Measurements from ENCODE around the gene TBC1D24.
"Not testable (repeated sequence)": the region's sequence is repeated elsewhere in the genome, so short reads cannot be mapped to it uniquely, and the experiment has no call there.

TBC1D24 gene

DNA sequence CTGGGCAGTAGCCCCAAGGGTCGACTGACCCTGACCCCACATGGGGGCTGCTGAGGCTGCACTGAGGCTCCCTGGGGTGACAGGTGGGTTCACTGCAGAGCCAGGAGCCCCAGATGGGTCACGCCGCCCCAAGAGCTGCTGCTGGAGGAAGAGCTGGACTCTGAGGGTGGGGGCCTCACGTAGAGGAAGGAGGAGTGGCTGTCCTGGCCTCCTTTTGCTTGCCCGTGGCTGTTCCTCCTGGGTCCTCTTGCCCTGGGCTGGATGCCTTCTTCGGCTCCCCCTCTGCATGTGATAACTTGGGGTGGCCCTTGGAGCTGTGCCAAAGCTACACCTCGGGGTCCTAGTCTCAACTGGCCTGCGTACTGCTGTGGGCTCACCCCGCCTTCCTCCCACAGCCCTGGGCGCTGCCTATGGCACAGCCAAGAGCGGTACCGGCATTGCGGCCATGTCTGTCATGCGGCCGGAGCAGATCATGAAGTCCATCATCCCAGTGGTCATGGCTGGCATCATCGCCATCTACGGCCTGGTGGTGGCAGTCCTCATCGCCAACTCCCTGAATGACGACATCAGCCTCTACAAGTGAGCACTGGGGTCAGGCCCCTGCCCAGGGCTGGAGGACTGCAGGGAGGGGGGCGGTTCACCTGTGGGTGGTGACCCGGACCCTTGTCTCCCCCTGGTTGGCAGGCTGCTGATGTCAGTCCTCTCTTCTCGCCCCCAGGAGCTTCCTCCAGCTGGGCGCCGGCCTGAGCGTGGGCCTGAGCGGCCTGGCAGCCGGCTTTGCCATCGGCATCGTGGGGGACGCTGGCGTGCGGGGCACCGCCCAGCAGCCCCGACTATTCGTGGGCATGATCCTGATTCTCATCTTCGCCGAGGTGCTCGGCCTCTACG is 44.1 kb downstream of the TBC1D24 start:
- DNase-seq = no peak

DNA sequence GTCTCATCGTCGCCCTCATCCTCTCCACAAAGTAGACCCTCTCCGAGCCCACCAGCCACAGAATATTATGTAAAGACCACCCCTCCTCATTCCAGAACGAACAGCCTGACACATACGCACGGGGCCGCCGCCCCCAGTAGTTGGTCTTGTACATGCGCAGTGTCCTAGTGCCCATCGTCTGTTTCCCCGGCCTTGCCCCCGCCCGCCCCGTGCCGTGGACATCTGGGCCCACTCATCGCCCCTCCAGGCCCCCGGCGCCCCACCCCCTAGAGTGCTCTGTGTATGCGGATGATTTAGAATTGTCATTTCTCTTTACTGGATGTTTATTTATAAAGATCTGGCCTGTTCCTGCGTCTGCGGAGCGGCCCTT is 44.8 kb downstream of the TBC1D24 start:
- no peak for DNase-seq

DNA sequence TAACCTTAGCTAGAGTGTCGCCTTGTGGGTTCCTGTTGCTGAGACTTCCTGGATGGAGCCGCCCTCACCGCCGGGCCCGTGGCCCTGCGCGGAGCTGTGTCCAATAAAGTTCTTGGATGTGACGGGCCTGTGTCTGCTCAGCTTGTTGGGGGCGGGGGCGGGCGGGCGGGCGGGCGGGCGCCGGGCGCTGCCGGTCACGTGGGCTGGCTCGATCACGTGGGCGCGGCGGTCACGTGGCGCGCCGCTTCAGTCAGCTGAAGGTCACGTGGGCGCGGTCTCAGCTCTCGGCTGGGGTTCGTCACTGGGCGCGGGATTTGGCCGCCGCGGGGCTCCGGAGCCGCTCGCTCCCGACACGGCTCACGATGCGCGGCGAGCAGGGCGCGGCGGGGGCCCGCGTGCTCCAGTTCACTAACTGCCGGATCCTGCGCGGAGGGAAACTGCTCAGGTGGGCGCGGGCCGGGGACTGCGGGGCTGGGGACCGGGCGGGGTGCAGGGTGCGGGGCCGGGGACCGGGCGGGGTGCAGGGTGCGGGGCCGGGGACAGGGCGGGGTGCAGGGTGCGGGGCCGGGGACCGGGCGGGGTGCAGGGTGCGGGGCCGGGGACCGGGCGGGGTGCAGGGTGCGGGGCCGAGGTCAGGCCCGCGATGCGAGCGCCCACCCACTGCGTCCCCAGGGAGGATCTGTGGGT is 45.3 kb downstream of the TBC1D24 start, which contains the start of gene AMDHD2:
Gene AMDHD2 (plus strand): TSS at position 275 of the 687 bp plus-strand sequence. CDS start 88 bp downstream, at position 363.
- peak; percentile 86 to 90 for DNase-seq

DNA sequence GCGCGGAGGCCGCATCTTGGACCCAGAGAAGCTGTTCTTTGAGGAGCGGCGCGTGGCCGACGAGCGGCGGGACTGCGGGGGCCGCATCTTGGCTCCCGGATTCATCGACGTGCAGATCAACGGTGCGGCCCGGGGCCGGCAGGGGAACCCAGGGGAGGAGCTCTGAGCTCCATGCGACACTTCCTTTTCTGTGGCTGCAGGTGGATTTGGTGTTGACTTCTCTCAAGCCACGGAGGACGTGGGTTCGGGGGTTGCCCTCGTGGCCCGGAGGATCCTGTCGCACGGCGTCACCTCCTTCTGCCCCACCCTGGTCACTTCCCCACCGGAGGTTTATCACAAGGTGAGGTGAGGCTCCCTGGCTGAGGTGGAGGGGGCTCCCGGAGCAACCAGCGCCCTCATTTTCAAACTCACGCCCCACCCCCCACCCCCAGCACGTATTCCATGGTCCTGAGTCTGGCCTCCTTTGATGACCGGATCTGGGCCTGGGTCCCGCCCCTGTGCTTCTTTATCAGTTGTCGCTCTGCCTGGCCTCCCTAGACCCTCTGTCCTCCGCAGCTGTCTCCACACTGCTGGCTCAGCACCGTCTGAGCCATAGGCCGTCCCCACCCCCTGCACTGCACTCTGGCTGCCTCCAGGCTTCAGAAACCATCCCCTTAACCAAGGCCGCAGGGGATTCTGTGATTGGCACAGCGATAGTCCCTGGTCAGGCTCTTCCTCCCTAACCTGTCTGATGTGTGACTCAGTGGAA is 46.0 kb downstream of the TBC1D24 start:
- DNase-seq = peak; percentile 40 to 53

DNA sequence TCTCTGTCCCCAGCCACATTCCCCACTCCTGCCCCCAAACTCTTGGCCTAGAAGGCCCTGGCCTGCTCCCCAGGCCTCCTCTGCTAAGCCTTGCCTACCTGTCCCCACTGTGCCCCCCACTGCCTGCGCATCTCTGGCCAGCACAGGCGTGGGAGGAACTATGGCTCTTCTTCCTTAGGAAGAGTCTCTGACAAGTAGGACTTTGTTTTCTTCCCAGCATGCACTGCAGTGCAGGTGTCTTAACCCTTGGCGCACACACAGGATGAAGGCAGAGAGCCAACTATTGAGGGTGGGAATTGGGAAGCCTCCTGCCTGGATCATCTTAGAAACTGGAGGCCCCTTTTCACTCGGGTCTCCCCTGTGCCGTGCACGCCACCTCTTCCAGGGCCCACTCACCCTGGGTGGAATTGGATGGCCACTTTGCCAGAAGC is 48.9 kb downstream of the TBC1D24 start:
- DNase-seq = no peak

DNA sequence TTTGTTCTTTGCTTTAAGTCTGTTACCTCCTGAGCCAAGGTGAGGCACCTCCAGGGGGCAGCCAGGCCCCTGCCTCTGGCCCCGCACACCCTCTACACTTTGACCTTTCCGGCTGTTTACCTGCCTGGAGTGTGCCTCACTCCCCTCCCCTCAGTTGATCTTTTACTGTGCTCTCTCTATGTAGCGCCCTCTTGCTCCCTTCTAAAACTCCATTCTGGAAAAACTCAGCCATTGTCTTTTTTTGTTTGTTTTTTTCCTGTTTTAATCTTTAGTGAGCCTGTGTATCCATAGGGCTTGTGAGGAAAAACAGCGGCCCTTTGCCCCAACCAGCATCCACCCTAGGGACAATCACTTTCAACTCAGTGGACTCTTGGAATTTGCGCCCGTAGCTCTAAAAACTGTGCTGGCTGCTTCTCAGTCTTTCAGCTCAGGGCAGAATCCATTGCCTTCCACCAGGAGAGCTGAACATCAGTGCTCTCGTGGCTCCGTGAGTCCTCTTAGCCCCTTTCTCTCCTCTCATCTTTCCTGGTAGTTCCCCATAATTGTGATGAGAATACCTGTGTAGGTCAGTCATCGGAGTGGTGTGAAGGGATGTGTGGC is 49.5 kb downstream of the TBC1D24 start:
- DNase-seq = no peak

DNA sequence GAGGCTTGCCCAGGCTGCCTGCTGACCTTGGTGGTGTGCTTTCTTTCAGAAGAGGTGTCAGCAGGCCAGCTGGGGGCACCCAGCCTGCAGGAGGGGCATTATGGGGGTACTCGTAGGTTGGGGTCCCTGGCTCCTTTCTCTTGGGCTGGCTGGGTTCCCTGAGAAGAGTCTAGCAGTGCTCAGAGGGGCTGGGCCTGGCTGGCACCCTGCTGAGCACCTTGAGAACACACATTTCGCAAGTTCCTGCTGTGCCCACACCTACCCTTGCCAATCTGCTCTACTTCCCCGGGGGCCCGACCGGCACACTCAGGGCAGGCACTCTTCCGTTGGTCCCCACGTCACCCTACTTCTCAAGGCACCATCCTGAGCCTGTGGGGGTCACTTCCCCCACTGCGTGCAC is 51.2 kb downstream of the TBC1D24 start:
- DNase-seq = no peak

DNA sequence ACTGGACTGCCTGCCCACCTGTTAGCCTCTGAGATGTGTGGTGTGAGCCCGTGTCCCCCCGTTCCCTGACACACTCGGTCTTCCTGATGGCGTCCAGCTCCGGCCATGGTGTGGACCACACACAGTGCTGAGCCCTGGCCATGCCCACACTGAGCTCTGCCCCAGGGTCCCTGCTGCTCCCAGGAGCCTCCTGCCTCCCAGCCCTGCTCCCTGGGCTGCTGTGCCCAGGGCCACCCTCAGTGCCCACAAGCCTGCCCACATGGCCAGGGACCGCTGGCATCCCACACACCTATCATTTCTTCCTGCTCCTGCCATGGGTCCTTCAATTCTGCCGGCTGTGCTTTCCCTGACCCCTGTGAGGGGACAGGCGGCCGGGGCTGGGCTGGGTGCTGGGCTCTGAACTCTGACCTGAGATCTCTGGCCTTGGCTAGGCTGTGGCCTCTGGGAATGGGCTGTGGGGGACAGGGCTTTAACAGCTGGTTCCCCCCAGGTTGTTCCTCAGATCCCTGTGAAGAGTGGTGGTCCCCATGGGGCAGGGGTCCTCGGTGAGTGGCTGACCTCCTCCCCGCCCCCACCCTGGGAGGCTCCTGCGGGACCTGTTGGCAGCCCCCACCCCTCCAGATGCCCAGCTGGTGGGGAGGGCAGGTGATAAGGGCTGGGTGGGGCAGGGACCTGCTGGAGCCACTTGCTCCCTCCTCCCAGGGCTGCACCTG is 52.3 kb downstream of the TBC1D24 start:
- no peak for DNase-seq

DNA sequence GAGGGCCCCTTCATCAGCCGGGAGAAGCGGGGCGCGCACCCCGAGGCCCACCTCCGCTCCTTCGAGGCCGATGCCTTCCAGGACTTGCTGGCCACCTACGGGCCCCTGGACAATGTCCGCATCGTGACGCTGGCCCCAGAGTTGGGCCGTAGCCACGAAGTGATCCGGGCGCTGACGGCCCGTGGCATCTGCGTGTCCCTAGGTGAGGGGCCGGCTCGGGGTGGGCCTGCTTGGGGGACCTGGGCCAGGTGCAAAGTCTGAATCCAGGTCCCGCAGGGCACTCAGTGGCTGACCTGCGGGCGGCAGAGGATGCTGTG is 52.8 kb downstream of the TBC1D24 start:
- DNase-seq = no peak

DNA sequence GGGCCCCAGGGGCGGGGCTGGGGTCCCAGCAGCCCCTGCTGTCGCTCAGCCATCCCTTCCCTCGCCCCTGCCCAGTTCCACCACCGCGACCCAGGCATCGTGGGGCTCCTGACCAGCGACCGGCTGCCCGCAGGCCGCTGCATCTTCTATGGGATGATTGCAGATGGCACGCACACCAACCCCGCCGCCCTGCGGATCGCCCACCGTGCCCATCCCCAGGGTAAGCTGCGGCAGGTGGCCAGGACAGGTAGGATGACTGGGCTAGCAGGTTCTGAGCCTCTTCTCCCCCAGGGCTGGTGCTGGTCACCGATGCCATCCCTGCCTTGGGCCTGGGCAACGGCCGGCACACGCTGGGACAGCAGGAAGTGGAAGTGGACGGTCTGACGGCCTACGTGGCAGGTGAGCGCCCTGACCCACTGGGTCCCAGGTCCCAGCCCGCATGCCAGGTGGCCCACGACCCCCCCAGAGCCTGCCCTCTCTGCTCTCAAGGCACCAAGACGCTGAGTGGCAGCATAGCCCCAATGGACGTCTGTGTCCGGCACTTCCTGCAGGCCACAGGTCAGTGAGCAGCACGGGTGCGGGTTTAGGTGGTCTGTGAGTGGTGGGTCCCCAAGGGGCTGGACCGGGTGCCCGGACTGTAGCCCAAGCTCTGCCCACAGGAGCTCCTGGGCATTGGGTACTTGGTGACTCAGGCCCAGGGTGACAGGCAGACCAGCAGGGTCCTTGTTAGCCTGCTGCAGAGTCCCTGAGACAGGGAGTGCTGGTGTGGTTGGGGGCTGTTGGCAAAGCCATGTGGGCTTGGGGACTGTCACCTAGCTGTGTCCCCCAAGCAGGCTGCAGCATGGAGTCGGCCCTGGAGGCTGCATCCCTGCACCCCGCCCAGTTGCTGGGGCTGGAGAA is 53.5 kb downstream of the TBC1D24 start:
- no peak for DNase-seq

DNA sequence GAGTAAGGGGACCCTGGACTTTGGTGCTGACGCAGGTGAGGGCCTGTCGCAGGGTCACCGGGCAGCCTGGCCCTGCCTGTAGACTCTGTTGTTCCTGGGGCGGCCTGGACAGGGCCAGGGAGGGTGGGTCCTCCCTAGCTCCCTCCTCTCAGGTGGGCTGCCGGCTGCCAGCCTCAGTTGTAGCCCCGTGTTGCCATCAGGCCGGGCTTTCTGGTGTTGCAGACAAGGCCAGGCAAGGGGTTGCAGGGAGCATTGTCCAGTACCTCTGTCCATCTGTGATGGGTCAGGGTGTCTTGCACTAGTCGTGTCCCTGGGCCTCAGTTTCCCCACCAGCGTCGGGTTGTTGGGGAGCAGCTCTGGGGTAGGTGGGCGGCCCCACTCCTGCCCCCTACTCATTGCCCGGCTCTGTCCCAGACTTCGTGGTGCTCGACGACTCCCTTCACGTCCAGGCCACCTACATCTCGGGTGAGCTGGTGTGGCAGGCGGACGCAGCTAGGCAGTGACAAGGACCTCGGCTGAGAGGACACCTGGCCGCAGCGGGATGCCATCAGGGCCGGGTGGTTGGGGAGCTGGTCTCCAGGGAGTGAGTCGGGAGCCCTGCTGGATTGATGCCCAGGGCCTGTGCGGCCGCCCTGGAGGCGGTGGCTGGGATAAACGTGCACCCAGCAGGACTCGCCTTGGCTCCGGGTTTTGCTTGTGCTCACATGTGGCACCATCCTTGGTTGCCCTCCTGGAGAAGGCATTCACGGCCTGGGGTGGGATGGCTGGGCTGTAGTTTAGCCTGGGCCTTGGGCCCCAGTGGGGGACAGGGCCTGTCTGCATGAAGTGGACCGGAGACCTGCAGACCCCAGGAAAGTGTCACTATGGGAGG is 54.4 kb downstream of the TBC1D24 start:
- no peak for DNase-seq

DNA sequence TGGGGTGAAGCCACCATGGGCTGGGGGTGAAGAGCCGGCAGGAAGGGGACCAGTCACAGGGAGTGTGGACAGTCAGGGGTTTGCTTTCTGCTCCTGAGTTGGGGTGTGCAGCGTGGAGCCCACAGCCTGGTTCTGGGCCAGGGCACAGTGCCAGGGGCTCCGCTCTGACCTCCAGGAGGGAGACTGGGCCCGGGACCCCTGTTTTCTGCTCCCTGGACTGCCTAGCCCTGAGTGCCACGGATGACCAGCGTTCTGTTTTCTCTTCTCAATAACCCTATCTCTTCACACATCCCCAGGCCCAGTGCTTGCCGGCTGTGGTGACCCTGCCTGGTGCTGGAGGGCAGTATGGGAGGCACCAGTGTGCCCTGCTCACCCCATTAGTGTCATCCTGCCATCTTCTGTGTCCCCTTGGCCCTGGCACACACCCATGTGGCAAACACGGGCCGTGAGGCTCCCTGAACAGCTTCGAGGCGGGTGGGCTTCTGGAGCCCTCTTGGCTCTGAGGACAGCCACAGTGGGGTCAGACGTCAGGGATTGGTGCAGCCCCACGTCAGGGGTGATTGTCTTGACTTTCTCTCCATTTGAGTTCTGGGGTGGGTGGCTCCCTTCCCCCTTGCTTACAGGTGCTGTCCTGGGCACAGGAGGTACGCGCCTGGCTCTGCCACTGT is 55.2 kb downstream of the TBC1D24 start:
- no peak for DNase-seq

DNA sequence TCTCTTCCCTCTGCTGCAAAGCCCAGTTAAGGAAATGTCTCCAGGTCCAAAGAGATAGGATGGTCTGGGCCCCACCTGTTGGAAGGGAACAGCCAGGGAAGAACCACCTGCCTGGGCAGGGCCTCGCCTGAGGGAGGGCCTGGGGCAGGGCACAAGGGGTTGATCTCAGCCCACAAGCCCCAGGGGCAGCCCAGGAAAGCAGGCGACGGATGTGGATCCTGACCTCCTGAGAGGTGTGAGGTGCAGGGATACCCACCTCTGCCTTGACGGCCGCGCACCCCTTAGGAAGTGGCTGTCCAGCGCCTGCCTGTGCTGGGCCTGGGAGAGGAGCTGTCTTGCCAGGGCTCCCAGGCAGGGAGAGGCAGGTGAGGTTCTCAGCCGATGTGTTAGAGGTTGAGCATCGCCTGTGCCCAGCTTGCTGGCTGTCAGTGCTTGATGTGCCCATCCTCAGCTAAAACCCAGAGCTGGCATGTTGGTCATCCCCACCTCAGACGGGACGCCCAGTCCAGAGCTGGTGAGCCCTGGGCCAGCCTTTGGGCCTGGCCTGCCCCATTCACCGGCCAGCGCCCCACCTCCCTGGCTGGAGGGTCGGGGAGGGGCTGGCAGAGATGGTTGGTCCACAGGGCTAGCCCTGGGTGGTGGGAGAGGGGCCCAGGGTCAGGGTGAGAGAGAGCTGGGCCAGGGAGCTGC is 55.8 kb downstream of the TBC1D24 start:
- DNase-seq = no peak

DNA sequence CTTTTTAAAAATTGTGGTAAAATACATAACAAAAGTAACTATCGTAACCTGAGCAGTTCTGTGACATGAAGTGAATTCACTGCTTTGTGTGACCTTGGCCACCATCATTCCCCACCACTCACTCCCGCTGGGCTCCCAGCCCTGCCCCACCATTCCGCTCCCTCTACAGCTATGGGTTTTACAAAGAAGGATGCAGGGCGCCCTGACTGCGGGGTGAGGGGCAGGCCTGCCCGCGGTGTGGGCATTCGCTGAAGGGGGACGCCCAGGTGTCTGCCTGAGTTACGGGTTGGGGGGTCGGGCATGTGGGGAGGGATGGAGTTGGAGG is 56.4 kb downstream of the TBC1D24 start, which contains the start of gene CEMP1:
Gene CEMP1 (minus strand): TSS at position 38 of the 325 bp plus-strand sequence. CDS start 335 bp downstream, outside the sequence.
- DNase-seq = no peak

DNA sequence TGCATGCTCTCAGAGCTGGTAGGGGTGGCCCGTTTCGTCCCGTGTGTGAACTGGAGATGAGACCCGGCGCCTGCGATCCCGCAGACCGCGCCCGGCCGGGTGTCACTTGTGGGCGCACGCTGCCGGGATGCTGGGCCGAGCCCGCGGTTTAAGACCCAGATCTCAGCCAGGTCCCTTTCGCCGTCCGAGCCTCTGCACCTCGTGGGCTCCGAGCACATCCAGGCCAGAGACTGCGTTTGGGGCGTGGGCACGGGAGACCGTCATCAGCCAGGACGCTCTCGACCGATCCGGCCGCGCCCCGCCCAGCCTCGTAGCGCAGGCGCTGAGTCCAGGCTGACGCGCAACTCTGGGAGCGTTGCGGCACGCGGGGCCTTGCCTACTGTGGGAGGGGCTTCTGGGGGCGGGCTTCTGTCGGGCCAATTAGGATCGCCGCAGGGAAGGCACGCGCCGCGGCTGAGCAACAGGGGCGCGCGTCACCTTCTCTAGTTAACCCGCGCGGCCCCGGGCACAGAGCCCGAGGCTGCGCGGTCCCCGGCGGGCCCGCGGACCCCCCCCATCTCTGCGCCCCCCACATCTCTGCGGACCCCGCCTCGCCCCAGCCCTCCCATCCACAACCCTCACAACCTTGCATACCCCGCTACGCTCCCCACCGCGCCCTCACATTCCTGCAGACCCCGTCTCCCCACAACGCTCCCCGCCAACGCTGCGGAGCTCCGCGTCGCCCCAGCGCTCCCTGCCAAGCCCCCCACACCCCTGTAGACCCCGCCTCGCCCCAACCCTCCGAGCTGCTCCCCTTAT is 57.0 kb downstream of the TBC1D24 start:
- DNase-seq = peak; percentile 96 to 97

DNA sequence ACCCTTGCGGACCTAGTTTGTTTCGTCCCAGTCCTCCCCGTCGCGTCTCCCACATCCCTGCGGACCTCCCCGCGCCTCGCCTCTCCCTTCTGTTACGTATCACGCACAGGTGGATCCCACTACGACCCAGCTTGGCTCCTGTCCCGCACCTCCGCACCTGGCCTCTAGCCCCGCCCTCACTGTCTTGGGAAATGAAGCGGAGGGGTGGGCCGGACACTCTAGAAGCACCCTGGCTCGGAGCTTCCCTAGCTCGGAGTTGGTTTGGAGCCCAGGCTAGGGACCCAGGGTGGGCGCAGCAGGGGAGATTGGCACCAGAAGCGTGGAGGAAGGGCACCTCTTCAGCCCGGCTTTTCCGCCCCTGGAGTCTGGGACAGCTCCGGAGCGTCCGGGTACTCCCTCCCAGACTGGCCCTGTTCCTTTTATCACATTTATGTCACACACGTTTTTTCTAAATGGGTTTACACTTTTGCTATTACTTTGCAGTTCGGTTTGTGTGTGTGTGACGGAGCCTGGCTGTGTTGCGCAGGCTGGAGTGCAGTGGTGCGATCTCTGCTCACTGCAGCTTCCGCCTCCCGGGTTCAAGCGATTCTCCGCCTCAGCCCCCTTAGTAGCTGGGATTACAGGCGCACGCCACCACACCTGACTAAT is 57.7 kb downstream of the TBC1D24 start:
- peak in 1 of 2 donors; percentile 49 for DNase-seq

DNA sequence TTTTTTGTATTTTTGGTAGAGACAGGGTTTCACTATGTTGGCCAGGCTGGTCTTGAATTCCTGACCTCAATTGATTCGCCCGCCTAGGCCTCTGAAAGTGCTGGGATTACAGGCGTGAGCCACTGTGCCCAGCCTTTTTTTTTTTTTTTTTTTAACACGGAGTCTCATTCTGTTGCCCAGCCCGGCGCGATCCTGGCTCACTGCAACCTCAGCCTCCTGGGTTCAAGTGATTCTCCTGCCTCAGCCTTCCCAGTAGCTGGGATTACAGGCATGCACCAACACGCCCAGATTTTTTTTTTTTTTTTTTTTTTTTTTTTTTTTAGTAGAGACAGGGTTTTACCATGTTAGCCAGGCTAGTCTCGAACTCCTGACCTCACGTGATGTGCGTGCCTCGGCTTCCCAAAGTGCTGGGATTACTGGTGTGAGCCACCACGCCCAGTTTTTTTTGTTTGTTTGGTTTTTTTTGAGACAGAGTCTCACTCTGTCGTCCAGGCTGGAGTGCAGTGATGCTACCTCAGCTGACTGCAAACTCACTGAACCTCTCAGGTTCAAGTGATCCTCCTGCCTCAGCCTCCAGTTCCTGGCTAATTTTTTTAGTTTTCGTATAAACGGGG is 58.3 kb downstream of the TBC1D24 start:
- DNase-seq = not testable (repeated sequence)
